C4-2B (cell line): ENCODE results near the gene SGMS2.
A peak's percentile ranks its signal among the peaks of the same experiment; 100 is the strongest.

Source experiments
- H3K27ac ChIP-seq: fragments of 450-650 bp; 2 replicates; pipeline ENCODE4 v1.5.1; 2017
- CTCF ChIP-seq: fragments of 450-650 bp; conservative IDR thresholded peaks from 2 replicates; pipeline ENCODE4 v1.5.1; 2017; ENCODE audit warnings: mild to moderate bottlenecking
- ZFX ChIP-seq: fragments of 450-650 bp; IDR thresholded peaks from 2 replicates; pipeline ENCODE4 v1.6.1; 2017

SGMS2 gene

DNA sequence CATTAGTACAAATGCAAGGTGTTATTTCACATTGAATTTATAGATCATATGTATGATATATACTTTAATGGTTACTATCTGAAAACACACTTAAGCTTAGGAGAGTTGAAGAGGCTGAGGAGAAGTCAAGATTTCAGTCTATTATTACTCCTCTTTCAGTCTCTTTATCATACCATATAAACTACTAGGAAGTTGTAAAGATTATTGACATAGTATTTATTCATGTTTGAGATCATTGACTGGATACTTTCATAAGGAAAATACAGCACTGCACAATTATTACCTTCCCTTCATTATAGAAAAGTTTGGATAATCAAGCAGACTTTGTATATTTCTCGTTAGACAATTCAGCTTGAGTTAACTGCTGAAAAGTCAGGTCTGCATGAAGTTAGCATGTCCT, 10.0 kb upstream of the SGMS2 start:
- no peak overlapping the region for H3K27ac ChIP-seq
- TF ChIP-seq CTCF (no peak), ZFX (no peak)

- H3K27ac ChIP-seq, result no peak overlapping the region
- TF ChIP-seq CTCF (no peak), ZFX (no peak)
Observed at GRCh38 chr4:107815158-107815557, 9.6 kb upstream of the SGMS2 start.

DNA sequence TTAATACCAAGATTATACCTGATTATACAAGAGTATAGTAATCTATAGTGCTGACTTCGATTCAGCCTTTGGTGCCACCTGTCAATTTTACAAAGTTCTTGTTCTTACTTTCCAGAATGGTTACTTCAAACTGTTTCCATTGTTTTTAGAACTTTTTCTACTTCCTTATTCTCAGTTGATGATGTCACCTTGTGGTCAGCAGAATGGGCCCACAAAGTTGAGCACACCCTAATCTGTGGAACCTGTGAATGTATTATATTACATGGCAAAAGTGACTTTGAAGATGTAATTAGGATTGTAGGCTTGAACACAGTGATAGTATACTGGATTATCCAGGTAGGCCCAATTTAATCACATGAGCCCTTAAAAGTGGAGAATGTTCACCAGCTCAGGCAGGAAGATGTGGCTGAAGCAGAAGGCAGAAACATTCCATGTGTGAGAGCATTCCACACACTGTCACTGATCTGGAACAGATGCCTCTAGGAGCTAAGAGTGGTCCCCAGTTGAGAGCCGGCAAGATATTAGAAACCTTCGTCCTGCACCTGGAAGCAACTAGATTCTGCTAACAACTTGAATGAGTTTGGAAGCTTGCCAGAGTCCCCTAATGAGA, 6.3 kb upstream of the SGMS2 start:
- TF ChIP-seq ZFX, result no peak
- no peak for TF ChIP-seq CTCF
- no peak overlapping the region for H3K27ac ChIP-seq

- TF ChIP-seq CTCF, result no peak
- TF ChIP-seq ZFX, result no peak
Observed at GRCh38 chr4:107823870-107824349, 822 bp upstream of the SGMS2 start.

GRCh38 chr4:107825072-107825824, 516 bp downstream of the SGMS2 start:
- H3K27ac ChIP-seq, result peak overlapping the region; percentile 68

More at GRCh38 chr4:107823870-107824349, 822 bp upstream of the SGMS2 start:
- H3K27ac ChIP-seq, result peak overlapping the region; percentile 68

GRCh38 chr4:107826421-107826980, 1.8 kb downstream of the SGMS2 start:
- TF ChIP-seq ZFX (no peak), CTCF (no peak)
- H3K27ac ChIP-seq, result no peak overlapping the region

More at GRCh38 chr4:107825072-107825824, 516 bp downstream of the SGMS2 start:
- 0 out of 2 replicates have a peak, but pooled peaks have one; percentile 30 for TF ChIP-seq ZFX
- TF ChIP-seq CTCF, result peak; percentile 11; the same call in 1 of the 2 replicates
